Activated CD8-positive, alpha-beta memory T cell treated with anti-CD3 and anti-CD28 coated beads, Interleukin-2, amount 50 U/mL, for 1 hour (primary cell): ENCODE data around the gene CD7.
A peak's percentile ranks its signal among the peaks of the same experiment; 100 is the strongest.

Experiments
- DNase-seq: peaks from one replicate; pipeline ENCODE4 v3.0.0-alpha.2; 2020; ENCODE audit errors: extremely low read depth

The CD7 gene

GRCh38 chr17:82278786-82279391 is 38.5 kb downstream of the CD7 start:
- no peak for DNase-seq

GRCh38 chr17:82278308-82278707 is 39.1 kb downstream of the CD7 start:
- no peak for DNase-seq

GRCh38 chr17:82277851-82278250 is 39.6 kb downstream of the CD7 start:
- DNase-seq = no peak

GRCh38 chr17:82276938-82277337 is 40.5 kb downstream of the CD7 start:
- DNase-seq = no peak

GRCh38 chr17:82275326-82275725 is 42.1 kb downstream of the CD7 start:
- no peak for DNase-seq

GRCh38 chr17:82274134-82275020 is 43.0 kb downstream of the CD7 start:
- DNase-seq = no peak

GRCh38 chr17:82273327-82274133 is 43.9 kb downstream of the CD7 start, which contains the start of gene CSNK1D:
Gene CSNK1D, minus strand, starts transcription at chr17:82273700. Its CDS starts 319 bp downstream, at chr17:82273381.
- DNase-seq = peak; percentile 78

- no peak for DNase-seq
Measured at GRCh38 chr17:82272495-82273326, 44.7 kb downstream of the CD7 start.

GRCh38 chr17:82271401-82271800 is 46.0 kb downstream of the CD7 start:
- DNase-seq = no peak

GRCh38 chr17:82270651-82271050 is 46.8 kb downstream of the CD7 start:
- DNase-seq = no peak

GRCh38 chr17:82269882-82270500 is 47.4 kb downstream of the CD7 start:
- DNase-seq = no peak

- DNase-seq = no peak
Measured at GRCh38 chr17:82269138-82269881, 48.1 kb downstream of the CD7 start.

- DNase-seq = no peak
Measured at GRCh38 chr17:82267575-82268379, 49.6 kb downstream of the CD7 start.

- no peak for DNase-seq
Measured at GRCh38 chr17:82266142-82266541, 51.3 kb downstream of the CD7 start.
